H1 (cell line): Measurements from ENCODE around the gene DICER1. TPM values are rescaled to one million over a fixed set of nuclear protein-coding genes. Genes with fewer than 3 reads are reported as not detected.

Experiments
- CTCF ChIA-PET: fragments of 300-600 bp; sonication (Branson Sonifier 250); formaldehyde crosslinking; loops from one replicate; lab custom pipeline; 2021; ENCODE audit not compliant: partially characterized antibody; lab: Charles Lee
- POLR2A ChIA-PET: fragments of 300-600 bp; sonication (Branson Sonifier 250); formaldehyde crosslinking; loops from one replicate; lab custom pipeline; 2021; ENCODE audit warnings: inconsistent platforms; ENCODE audit not compliant: partially characterized antibody; lab: Charles Lee
- DNase-seq, 2 experiments: peaks; one replicate each; pipeline versions ENCODE4 v3.0.0 to v3.0.0-alpha.2; 2010 to 2022; ENCODE audit warnings: low spot score in 2 of 2, low read depth in 1 of 2, mixed read lengths in 1 of 2
- FAIRE-seq: peaks from 2 replicates; lab custom pipeline; 2011; peaks lifted over from hg19 to GRCh38; lab: Jason Lieb, UNC
- H2AFZ ChIP-seq: 2 replicates; pipeline ENCODE4 v1.8.1; 2012; ENCODE audit warnings: low read length, inconsistent platforms
- H2AK5ac ChIP-seq: 2 replicates; pipeline ENCODE4 v1.6.1; 2013; ENCODE audit warnings: low read depth, low read length
- H2BK120ac ChIP-seq: replicated peaks from 2 replicates; pipeline ENCODE3; 2013; ENCODE audit warnings: low read depth, low read length, inconsistent platforms
- H2BK12ac ChIP-seq: 2 replicates; pipeline ENCODE4 v1.6.1; 2013; ENCODE audit warnings: low read depth, low read length
- H2BK15ac ChIP-seq: 2 replicates; pipeline ENCODE4 v1.6.1; 2013; ENCODE audit warnings: low read length
- H2BK20ac ChIP-seq: 2 replicates; pipeline ENCODE4 v1.6.1; 2013; ENCODE audit warnings: low read length
- H2BK5ac ChIP-seq: 2 replicates; pipeline ENCODE4 v1.6.1; 2013; ENCODE audit warnings: low read depth, low read length
- H3K14ac ChIP-seq: 2 replicates; pipeline ENCODE4 v1.6.1; 2013; ENCODE audit warnings: inconsistent platforms; ENCODE audit not compliant: insufficient read length
- H3K18ac ChIP-seq: 2 replicates; pipeline ENCODE4 v1.6.1; 2013; ENCODE audit warnings: low read length; ENCODE audit errors: extremely low read depth
- H3K23ac ChIP-seq: 2 replicates; pipeline ENCODE4 v1.6.1; 2013; ENCODE audit warnings: inconsistent platforms; ENCODE audit not compliant: insufficient read length
- H3K23me2 ChIP-seq: 2 replicates; pipeline ENCODE4 v1.6.1; 2013; ENCODE audit warnings: low read depth, low read length
- H3K27ac ChIP-seq: 2 replicates; pipeline ENCODE4 v1.6.1; 2011; ENCODE audit warnings: low read depth, low read length, inconsistent platforms
- H3K27me3 ChIP-seq, 4 experiments: replicated peaks in 1 of 4; 1 replicate in 1 of 4; 2 replicates in 3 of 4; pipeline versions ENCODE4 v1.6.1 to v1.8.1; 2011 to 2013; ENCODE audit warnings: low read length in 3 of 4, mild to moderate bottlenecking in 3 of 4, inconsistent platforms in 2 of 4, mixed read lengths in 2 of 4, moderate library complexity in 1 of 4; ENCODE audit not compliant: control insufficient read depth in 3 of 4, insufficient read depth in 3 of 4; ENCODE audit errors: extremely low read depth in 1 of 4
- H3K36me3 ChIP-seq, 4 experiments: 2 replicates each; pipeline versions ENCODE4 v1.6.1 to v1.8.1; 2011 to 2013; ENCODE audit warnings: mild to moderate bottlenecking in 4 of 4, low read length in 3 of 4, moderate library complexity in 2 of 4, control low read depth in 1 of 4, inconsistent platforms in 1 of 4; ENCODE audit not compliant: insufficient read depth in 4 of 4, control insufficient read depth in 2 of 4
- H3K4ac ChIP-seq: replicated peaks from 2 replicates; pipeline ENCODE3; 2013; ENCODE audit warnings: low read length, low read depth, mixed read lengths, inconsistent platforms; ENCODE audit not compliant: insufficient read length
- H3K4me1 ChIP-seq, 4 experiments: replicated peaks in 1 of 4; 1 replicate in 1 of 4; 2 replicates in 3 of 4; pipeline versions ENCODE4 v1.6.1 to v1.8.1; 2011 to 2013; ENCODE audit warnings: low read length in 3 of 4, inconsistent platforms in 2 of 4, mixed read lengths in 1 of 4; ENCODE audit not compliant: insufficient read depth in 4 of 4, control insufficient read depth in 3 of 4
- H3K4me2 ChIP-seq, 2 experiments: 2 replicates each; pipeline versions ENCODE4 v1.6.1 to v1.8.1; 2011 to 2013; ENCODE audit warnings: low read depth in 2 of 2, low read length in 2 of 2, control low read depth in 1 of 2, inconsistent platforms in 1 of 2, mild to moderate bottlenecking in 1 of 2; ENCODE audit not compliant: insufficient read depth in 1 of 2
- H3K4me3 ChIP-seq, 4 experiments: fragments of 200-600, 300-600 bp in 1 of 4; sonication (generic), shearing (Covaris generic), sonication (Bioruptor Twin) in 1 of 4; 2 replicates each; pipeline versions ENCODE4 v1.5.1 to v1.8.1; 2011 to 2016; ENCODE audit warnings: low read length in 4 of 4, low read depth in 3 of 4, control low read depth in 2 of 4, inconsistent platforms in 2 of 4, mild to moderate bottlenecking in 2 of 4, mixed read lengths in 1 of 4, moderate library complexity in 1 of 4; ENCODE audit not compliant: insufficient read depth in 2 of 4; ENCODE audit errors: extremely low read depth in 1 of 4
- H3K56ac ChIP-seq: replicated peaks from 2 replicates; pipeline ENCODE3; 2013; ENCODE audit warnings: low read depth, mild to moderate bottlenecking, mixed read lengths, low read length, inconsistent platforms; ENCODE audit not compliant: insufficient read length
- H3K79me1 ChIP-seq: 2 replicates; pipeline ENCODE4 v1.6.1; 2013; ENCODE audit warnings: low read depth, low read length, control low read depth
- H3K79me2 ChIP-seq, 2 experiments: 2 replicates each; pipeline versions ENCODE4 v1.6.1 to v1.8.1; 2012 to 2013; ENCODE audit warnings: low read length in 2 of 2, mild to moderate bottlenecking in 2 of 2, inconsistent platforms in 1 of 2; ENCODE audit not compliant: insufficient read depth in 2 of 2, control insufficient read depth in 1 of 2
- H3K9ac ChIP-seq, 4 experiments: replicated peaks in 1 of 4; 1 replicate in 1 of 4; 2 replicates in 3 of 4; pipeline versions ENCODE4 v1.6.1 to v1.8.1; 2011 to 2013; ENCODE audit warnings: low read depth in 3 of 4, low read length in 3 of 4, control low read depth in 2 of 4, mild to moderate bottlenecking in 2 of 4, moderate library complexity in 2 of 4, inconsistent platforms in 1 of 4; ENCODE audit errors: extremely low read depth in 1 of 4
- H3K9me3 ChIP-seq, 2 experiments: 2 replicates each; pipeline versions ENCODE4 v1.6.1 to v1.8.1; 2012 to 2013; ENCODE audit warnings: mild to moderate bottlenecking in 2 of 2, moderate library complexity in 2 of 2, control low read depth in 1 of 2, inconsistent platforms in 1 of 2, low read depth in 1 of 2, low read length in 1 of 2, mixed read lengths in 1 of 2; ENCODE audit not compliant: insufficient read depth in 2 of 2
- H4K20me1 ChIP-seq, 2 experiments: replicated peaks in 1 of 2; 2 replicates each; pipeline versions ENCODE3 to v1.8.1; 2011 to 2013; ENCODE audit warnings: inconsistent platforms in 2 of 2, low read length in 2 of 2, mild to moderate bottlenecking in 1 of 2; ENCODE audit not compliant: insufficient read depth in 2 of 2, control insufficient read depth in 1 of 2
- H4K5ac ChIP-seq: 2 replicates; pipeline ENCODE4 v1.6.1; 2013; ENCODE audit warnings: low read length, low read depth, mixed read lengths, inconsistent platforms; ENCODE audit not compliant: insufficient read length
- H4K8ac ChIP-seq: 2 replicates; pipeline ENCODE4 v1.8.0; 2013; ENCODE audit warnings: mild to moderate bottlenecking, moderate library complexity, low read length, inconsistent platforms; ENCODE audit not compliant: insufficient read depth; ENCODE audit errors: extremely low read depth
- H4K91ac ChIP-seq: replicated peaks from 2 replicates; pipeline ENCODE3; 2013; ENCODE audit warnings: low read length, mixed read lengths, inconsistent platforms; ENCODE audit not compliant: insufficient read length
- BRCA1 ChIP-seq: IDR thresholded peaks from 2 replicates; pipeline ENCODE4 v1.6.1; 2012; ENCODE audit warnings: low read depth, low read length, improper control_type of control experiment
- GABPA ChIP-seq: IDR thresholded peaks from 2 replicates; pipeline ENCODE4 v1.6.1; 2011; ENCODE audit warnings: mild to moderate bottlenecking, low read length, moderate library complexity, borderline replicate concordance; ENCODE audit not compliant: insufficient read depth
- GTF2F1 ChIP-seq: IDR thresholded peaks from 2 replicates; pipeline ENCODE4 v1.6.1; 2012; ENCODE audit warnings: low read depth, low read length, improper control_type of control experiment, borderline replicate concordance
- JUN ChIP-seq: IDR thresholded peaks from 2 replicates; pipeline ENCODE4 v1.6.1; 2011; ENCODE audit warnings: low read depth, mild to moderate bottlenecking, improper control_type of control experiment, low read length
- PHF8 ChIP-seq: fragments of 200-600 bp; sonication (generic); conservative IDR thresholded peaks from 2 replicates; pipeline ENCODE4 v1.7.1; 2012; ENCODE audit warnings: low read depth, mild to moderate bottlenecking, inconsistent platforms, low read length, moderate library complexity
- POLR2A ChIP-seq, 2 experiments: IDR thresholded peaks; 1 replicate in 1 of 2; 2 replicates in 1 of 2; pipeline ENCODE4 v1.6.1; 2011; ENCODE audit warnings: low read depth in 2 of 2, low read length in 2 of 2, mild to moderate bottlenecking in 2 of 2; ENCODE audit errors: control extremely low read depth in 1 of 2
- RAD21 ChIP-seq, 2 experiments: IDR thresholded peaks in 1 of 2; conservative IDR thresholded peaks in 1 of 2; 2 replicates each; pipeline ENCODE4 v1.6.1; 2011; ENCODE audit warnings: low read depth in 2 of 2, low read length in 2 of 2, improper control_type of control experiment in 1 of 2, inconsistent platforms in 1 of 2, mild to moderate bottlenecking in 1 of 2, moderate library complexity in 1 of 2
- RXRA ChIP-seq: IDR thresholded peaks from 2 replicates; pipeline ENCODE4 v1.6.1; 2011; ENCODE audit warnings: low read depth, mild to moderate bottlenecking, low read length, moderate library complexity; ENCODE audit not compliant: insufficient read depth
- TAF7 ChIP-seq: optimal IDR thresholded peaks from 2 replicates; pipeline ENCODE3; 2011; ENCODE audit warnings: low read depth, mild to moderate bottlenecking, inconsistent platforms, low read length, moderate library complexity, borderline replicate concordance
- WGBS, 2 experiments: shearing (Covaris generic) in 1 of 2; methylation state at CpG; one replicate each; pipeline versions ENCODE4 v1.1.6 to v1.1.7; 2013 to 2015; ENCODE audit warnings: low lambda C conversion rate in 2 of 2, mixed read lengths in 2 of 2, inconsistent platforms in 1 of 2, low coverage in 1 of 2, missing lambda C conversion rate in 1 of 2; ENCODE audit not compliant: insufficient replicate concordance in 2 of 2, insufficient coverage in 1 of 2, insufficient read length in 1 of 2; ENCODE audit errors: extremely low coverage in 1 of 2, missing lambda C conversion rate in 1 of 2; 5-methylcytosine and 5-hydroxymethylcytosine counted together
- polyA plus RNA-seq, 7 experiments: library from polyadenylated mRNA; depleted of rRNA in 3 of 7; stranded (reverse) in 5 of 7; unstranded in 2 of 7; fragments of >200 nt in 5 of 7; fragments of 200-250 nt in 2 of 7; gene quantifications; 1 replicate in 5 of 7; 2 replicates in 1 of 7; 4 replicates in 1 of 7; pipeline versions ENCODE4 v1.2.1 to v1.2.3, GENCODE V29; 2011 to 2013; ENCODE audit warnings: missing spikeins in 2 of 7, mixed read lengths in 2 of 7
- total RNA-seq: library from RNA; stranded (reverse); fragmentation: NEBNext Ultra II Directional; extraction: Animal tissue kit (Norgen Biotek cat#: 25700); gene quantifications from 2 replicates; pipeline ENCODE4 v1.2.1, GENCODE V29; 2021

DICER1 gene
- total and polyA plus RNA-seq, 2 of the 8 experiments (the other 6 are each of a cell fraction or from before 2014, with no cell fraction given) = 11.9 to 61.8 TPM

DNA sequence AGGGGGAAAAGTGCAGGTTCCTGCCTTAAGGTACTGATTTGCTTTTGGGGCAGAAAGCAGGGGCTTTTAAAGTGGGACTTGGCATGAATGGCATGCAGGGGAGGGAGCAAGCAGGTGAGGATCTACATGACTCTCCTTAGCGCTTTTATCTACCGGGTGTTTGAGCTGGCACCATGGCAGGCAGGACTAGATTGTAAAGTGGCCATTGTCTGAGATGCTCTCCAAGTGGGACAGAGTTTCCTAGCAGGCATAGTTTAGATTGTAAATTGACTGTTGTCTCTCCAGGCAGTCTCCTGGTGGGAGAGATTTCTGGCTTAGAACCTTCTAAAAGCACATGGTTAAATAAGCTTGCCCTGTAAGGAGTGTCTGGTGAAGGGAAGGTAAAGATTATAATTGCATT lies 5.3 kb upstream of the DICER1 start:
- Histone ChIP-seq H3K18ac (no peak overlapping the region), H3K4me1 (peaks cover 1 to 5% (median 2%) of the 10 kb centered on the region in 4 experiments; a peak in 1 of 7 replicates), H2BK20ac (no peak overlapping the region), H2AFZ (no peak overlapping the region), H3K9ac (no peak overlapping the region), H3K79me1 (no peaks in the 10 kb centered on the region), H2BK15ac (no peak overlapping the region), H3K4me2 (peak overlapping the region; percentile 34 to 40; a peak in 3 of 4 replicates), H3K23ac (no peak overlapping the region), H4K5ac (no peak overlapping the region), H3K56ac (no peak overlapping the region), H3K4me3 (no peak overlapping the region), H2BK5ac (no peak overlapping the region), H3K9me3 (peaks cover 4 to 5% of the 10 kb centered on the region in 2 experiments; a peak in 2 of 4 replicates), H3K79me2 (no peaks in the 10 kb centered on the region), H3K14ac (no peak overlapping the region), H2AK5ac (no peak overlapping the region), H3K27me3 (no peaks in the 10 kb centered on the region), H3K36me3 (no peaks in the 10 kb centered on the region; a peak in 1 of 8 replicates), H3K27ac (no peak overlapping the region), H3K23me2 (no peaks in the 10 kb centered on the region), H4K91ac (no peak overlapping the region), H4K8ac (no peak overlapping the region), H2BK12ac (no peak overlapping the region), H3K4ac (no peak overlapping the region), H2BK120ac (no peak overlapping the region), H4K20me1 (no peaks in the 10 kb centered on the region)
- DNase-seq = no peak
- no peak for FAIRE-seq
- TF ChIP-seq RXRA (no peak), POLR2A (IDR thresholded peaks at IDR 0.05; ENCODE audit: control extremely low read depth in 1 of 2, low read depth in 2 of 2, low read length in 2 of 2) (no peak), GTF2F1 (no peak), PHF8 (no peak), JUN (no peak), GABPA (no peak), RAD21 (IDR thresholded peaks at IDR 0.05 in 1 of 2, conservative IDR thresholded peaks at IDR 0.05 in 1 of 2; ENCODE audit: low read depth in 2 of 2, low read length in 2 of 2) (no peak), BRCA1 (no peak), TAF7 (no peak)
- ChIA-PET CTCF (interaction anchor here (0.7 to 0.8 kb wide), 3 partner anchors 34 to 346 kb away, joined by 3 read pairs; no protein-coding TSS in a partner anchor), POLR2A (interaction anchor here (0.8 to 1.2 kb wide), 3 partner anchors 12 to 208 kb away, joined by 3 read pairs; no protein-coding TSS in a partner anchor)
- WGBS, 2 experiments = 42% methylated on average over 2 of the region's 2 CpGs; no CpG with 5 or more reads in 1 of the 2 experiments
